PFSK-1 (cell line): Measurements from ENCODE around the gene MSX2.

ENCODE experiments used
- FOXP2 ChIP-seq: optimal IDR thresholded peaks from 2 replicates; pipeline ENCODE3; 2011; ENCODE audit warnings: borderline replicate concordance, control low read depth, inconsistent platforms; ENCODE audit not compliant: insufficient read depth; ENCODE audit errors: extremely low read length, extremely low read depth
- POLR2AphosphoS5 ChIP-seq: IDR thresholded peaks from 2 replicates; pipeline ENCODE4 v1.6.1; 2012; ENCODE audit warnings: low read depth, mild to moderate bottlenecking, control low read depth, low read length, moderate library complexity
- SIN3A ChIP-seq: IDR thresholded peaks from 2 replicates; pipeline ENCODE4 v1.6.1; 2012; ENCODE audit warnings: mild to moderate bottlenecking, low read length, moderate library complexity, borderline replicate concordance; ENCODE audit not compliant: insufficient read depth
- TAF1 ChIP-seq: IDR thresholded peaks from 2 replicates; pipeline ENCODE4 v1.6.1; 2012; ENCODE audit warnings: low read length, control low read depth, borderline replicate concordance; ENCODE audit not compliant: insufficient read depth
- TF ChIP-seq, protein P1 (sequence below), 2 experiments: IDR thresholded peaks; 2 replicates each; pipeline versions ENCODE4 v1.6.1 to v1.8.0; 2011 to 2012; ENCODE audit warnings: low read depth in 2 of 2, low read length in 2 of 2, control low read depth in 1 of 2, inconsistent platforms in 1 of 2, mild to moderate bottlenecking in 1 of 2, moderate library complexity in 1 of 2; ENCODE audit not compliant: insufficient read depth in 1 of 2

DNA sequence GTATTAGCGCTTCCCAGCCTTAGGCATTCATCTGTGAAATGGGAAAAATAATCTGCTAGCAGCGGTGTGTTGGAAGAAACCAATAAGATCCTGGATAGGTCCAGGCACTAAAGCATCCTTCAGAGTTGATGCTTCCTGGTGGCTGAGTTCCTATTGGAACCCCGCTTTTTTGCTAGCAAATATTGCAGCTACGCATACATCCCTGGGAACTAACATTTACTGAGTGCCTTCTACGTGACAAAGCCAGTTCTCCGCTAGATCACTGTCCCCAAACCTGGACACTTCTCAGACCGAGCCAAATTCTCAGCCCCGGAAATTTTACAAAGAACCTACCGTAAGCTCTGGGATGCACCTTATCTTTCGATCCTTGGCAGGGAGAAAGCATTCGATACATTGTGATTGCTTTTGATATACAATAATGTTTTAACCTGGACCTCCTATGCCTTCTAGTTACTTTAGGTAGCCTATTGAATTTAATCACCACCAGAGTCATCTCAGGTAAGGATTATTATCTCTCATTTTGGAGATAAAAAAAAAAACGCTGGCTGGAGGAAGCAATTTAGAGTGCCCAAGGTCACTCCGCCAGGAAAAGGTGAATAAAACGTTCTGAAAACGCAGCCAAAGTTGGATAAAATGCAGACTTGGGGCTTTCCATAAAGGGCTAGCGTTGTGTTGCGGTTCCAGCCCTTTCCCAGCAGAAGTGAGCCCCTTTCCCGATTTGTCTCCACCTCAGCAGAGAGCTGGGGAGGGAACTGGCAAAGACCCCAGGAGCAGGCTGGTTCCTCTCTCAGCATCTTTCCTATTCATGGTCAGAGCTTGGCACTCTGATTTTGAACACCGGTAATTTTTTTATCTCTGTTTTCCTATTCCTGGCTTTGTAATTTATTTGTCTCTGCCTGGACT lies 2.6 kb upstream of the MSX2 start:
- TF ChIP-seq TAF1 (no peak), POLR2AphosphoS5 (no peak), FOXP2 (no peak), SIN3A (no peak)
- TF ChIP-seq, protein P1, sequence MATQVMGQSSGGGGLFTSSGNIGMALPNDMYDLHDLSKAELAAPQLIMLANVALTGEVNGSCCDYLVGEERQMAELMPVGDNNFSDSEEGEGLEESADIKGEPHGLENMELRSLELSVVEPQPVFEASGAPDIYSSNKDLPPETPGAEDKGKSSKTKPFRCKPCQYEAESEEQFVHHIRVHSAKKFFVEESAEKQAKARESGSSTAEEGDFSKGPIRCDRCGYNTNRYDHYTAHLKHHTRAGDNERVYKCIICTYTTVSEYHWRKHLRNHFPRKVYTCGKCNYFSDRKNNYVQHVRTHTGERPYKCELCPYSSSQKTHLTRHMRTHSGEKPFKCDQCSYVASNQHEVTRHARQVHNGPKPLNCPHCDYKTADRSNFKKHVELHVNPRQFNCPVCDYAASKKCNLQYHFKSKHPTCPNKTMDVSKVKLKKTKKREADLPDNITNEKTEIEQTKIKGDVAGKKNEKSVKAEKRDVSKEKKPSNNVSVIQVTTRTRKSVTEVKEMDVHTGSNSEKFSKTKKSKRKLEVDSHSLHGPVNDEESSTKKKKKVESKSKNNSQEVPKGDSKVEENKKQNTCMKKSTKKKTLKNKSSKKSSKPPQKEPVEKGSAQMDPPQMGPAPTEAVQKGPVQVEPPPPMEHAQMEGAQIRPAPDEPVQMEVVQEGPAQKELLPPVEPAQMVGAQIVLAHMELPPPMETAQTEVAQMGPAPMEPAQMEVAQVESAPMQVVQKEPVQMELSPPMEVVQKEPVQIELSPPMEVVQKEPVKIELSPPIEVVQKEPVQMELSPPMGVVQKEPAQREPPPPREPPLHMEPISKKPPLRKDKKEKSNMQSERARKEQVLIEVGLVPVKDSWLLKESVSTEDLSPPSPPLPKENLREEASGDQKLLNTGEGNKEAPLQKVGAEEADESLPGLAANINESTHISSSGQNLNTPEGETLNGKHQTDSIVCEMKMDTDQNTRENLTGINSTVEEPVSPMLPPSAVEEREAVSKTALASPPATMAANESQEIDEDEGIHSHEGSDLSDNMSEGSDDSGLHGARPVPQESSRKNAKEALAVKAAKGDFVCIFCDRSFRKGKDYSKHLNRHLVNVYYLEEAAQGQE (IDR thresholded peaks at IDR 0.05; ENCODE audit: insufficient read depth in 1 of 2, low read depth in 2 of 2, low read length in 2 of 2), result no peak
